PC-9 (cell line): ENCODE measurements around the gene RENBP. TPM values are rescaled to one million over a fixed set of nuclear protein-coding genes. Genes with fewer than 3 reads are reported as not detected.
A peak's percentile ranks its signal among the peaks of the same experiment; 100 is the strongest.

Experiments
- BruUV-seq: library from RNA; stranded (reverse); fragments of 400-500 nt; replicated peaks from 2 replicates; lab custom pipeline; 2021; lab: Mats Ljungman, UMichigan
- CTCF ChIA-PET: fragments of 300-600 bp; sonication (Branson Sonifier 250); formaldehyde crosslinking; loops from one replicate; lab custom pipeline; 2022; ENCODE audit warnings: antibody characterized with exemption; lab: Charles Lee
- POLR2A ChIA-PET: fragments of 300-600 bp; sonication (Branson Sonifier 250); formaldehyde crosslinking; loops from one replicate; lab custom pipeline; 2022; ENCODE audit warnings: antibody characterized with exemption; ENCODE audit not compliant: unreplicated experiment; lab: Charles Lee
- DNase-seq, 2 experiments: peaks; one replicate each; pipeline versions ENCODE4 v3.0.0 to v3.0.0-alpha.2; 2015 to 2022; ENCODE audit warnings: mixed read lengths in 1 of 2
- H2AFZ ChIP-seq: fragments of 200-600 bp; sonication (generic); 2 replicates; pipeline ENCODE4 v1.8.1; 2017; ENCODE audit warnings: antibody characterized with exemption
- H3F3A ChIP-seq: fragments of 200-600 bp; sonication (generic); 2 replicates; pipeline ENCODE4 v1.8.1; 2017; ENCODE audit warnings: antibody characterized with exemption, mild to moderate bottlenecking, low read depth; ENCODE audit not compliant: insufficient read depth
- H3K27ac ChIP-seq: fragments of 200-600 bp; sonication (generic); 2 replicates; pipeline ENCODE4 v1.6.1; 2016; ENCODE audit warnings: mixed run types
- H3K27me3 ChIP-seq: fragments of 200-600 bp; sonication (generic); 2 replicates; pipeline ENCODE4 v1.6.1; 2016; ENCODE audit warnings: low read depth, mixed run types; ENCODE audit not compliant: insufficient read depth
- H3K36me3 ChIP-seq: fragments of 200-600 bp; sonication (generic); 2 replicates; pipeline ENCODE4 v1.6.1; 2016; ENCODE audit warnings: low read depth, mixed run types
- H3K4me1 ChIP-seq: fragments of 200-600 bp; sonication (generic); replicated peaks from 2 replicates; pipeline ENCODE4 v1.6.1; 2016; ENCODE audit warnings: mixed run types; ENCODE audit not compliant: insufficient read depth
- H3K4me2 ChIP-seq: fragments of 200-600 bp; sonication (generic); 2 replicates; pipeline ENCODE4 v1.6.1; 2017; ENCODE audit warnings: mixed run types
- H3K4me3 ChIP-seq: fragments of 200-600 bp; sonication (generic); 2 replicates; pipeline ENCODE4 v1.6.1; 2016; ENCODE audit warnings: mixed run types
- H3K79me2 ChIP-seq: fragments of 200-600 bp; sonication (generic); 2 replicates; pipeline ENCODE4 v1.6.1; 2017; ENCODE audit warnings: low read depth, mixed run types
- H3K9me2 ChIP-seq: fragments of 200-600 bp; sonication (generic); 2 replicates; pipeline ENCODE4 v1.8.1; 2017; ENCODE audit warnings: mild to moderate bottlenecking; ENCODE audit not compliant: insufficient read depth
- H3K9me3 ChIP-seq: fragments of 200-600 bp; sonication (generic); 2 replicates; pipeline ENCODE4 v1.8.1; 2016; ENCODE audit warnings: low read depth; ENCODE audit not compliant: insufficient read depth
- H4K20me1 ChIP-seq: fragments of 200-600 bp; sonication (generic); 2 replicates; pipeline ENCODE4 v1.8.1; 2017; ENCODE audit not compliant: insufficient read depth
- EZH2 ChIP-seq: fragments of 200-600 bp; sonication (generic); IDR thresholded peaks from 2 replicates; pipeline ENCODE4 v1.8.0; 2017; ENCODE audit warnings: antibody characterized with exemption, low read depth
- intact Hi-C: fragments of 100-400 bp; cut with micrococcal nuclease; formaldehyde crosslinking; loops from one replicate; pipeline ENCODE4 v1.10.0; 2022; ENCODE audit not compliant: unreplicated experiment
- total RNA-seq: library from RNA; stranded (reverse); gene quantifications from 2 replicates; pipeline ENCODE4 v1.2.3, GENCODE V29; 2021
- TF ChIP-seq, protein P1 (sequence below): fragments of 200-600 bp; sonication (generic); conservative IDR thresholded peaks from 2 replicates; pipeline ENCODE4 v1.6.1; 2017; ENCODE audit warnings: mixed run types, antibody characterized with exemption, mild to moderate bottlenecking, moderate library complexity

RENBP gene
- total RNA-seq, 1 experiment from 2014 or later = 6.8 TPM

DNA sequence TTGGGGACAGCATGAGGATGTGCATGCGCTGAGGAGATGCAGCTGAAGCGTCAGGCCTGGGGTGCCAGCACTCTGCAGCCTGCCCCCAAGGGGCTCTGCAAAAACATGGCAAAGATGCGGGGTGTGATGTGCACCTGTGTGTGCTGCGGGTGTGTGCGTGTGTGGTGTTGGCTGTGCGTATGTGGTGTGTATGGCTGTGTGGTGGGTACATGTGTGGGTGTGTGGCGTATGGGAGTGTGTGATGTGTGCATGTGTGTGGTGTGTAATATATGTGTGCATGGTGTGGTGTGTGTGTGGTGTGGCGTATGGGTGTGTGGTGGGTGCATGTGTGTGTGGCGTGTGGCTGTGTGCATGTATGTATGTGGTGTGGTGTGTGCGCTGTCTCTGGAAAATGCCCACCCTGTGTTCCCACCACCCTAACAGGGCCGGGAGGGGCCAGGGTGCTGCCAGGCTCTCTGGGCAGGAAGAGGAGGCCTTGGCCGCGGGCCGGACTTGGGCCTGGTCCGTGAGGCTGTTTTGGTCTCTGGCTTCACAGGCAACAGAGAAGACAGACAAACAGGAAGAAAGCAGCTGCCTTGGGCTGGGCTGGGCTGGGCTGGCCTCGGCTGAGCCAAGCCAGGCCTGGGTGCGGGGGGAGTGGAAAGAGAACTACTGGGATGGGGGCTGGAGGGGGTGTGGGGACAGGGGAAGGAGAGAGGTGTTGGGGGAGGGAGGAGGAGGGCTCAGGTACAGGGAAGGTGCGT is 41.0 kb downstream of the RENBP start:
- Histone ChIP-seq H2AFZ (no peak overlapping the region), H4K20me1 (no peaks in the 10 kb centered on the region), H3K4me3 (no peak overlapping the region), H3K9me3 (no peaks in the 10 kb centered on the region), H3K79me2 (no peaks in the 10 kb centered on the region), H3F3A (peaks cover 5% of the 10 kb centered on the region), H3K4me2 (no peak overlapping the region), H3K27me3 (no peaks in the 10 kb centered on the region), H3K9me2 (no peaks in the 10 kb centered on the region), H3K27ac (no peak overlapping the region), H3K4me1 (peaks cover 25% of the 10 kb centered on the region), H3K36me3 (no peaks in the 10 kb centered on the region)
- no peak for TF ChIP-seq EZH2
- TF ChIP-seq, protein P1, sequence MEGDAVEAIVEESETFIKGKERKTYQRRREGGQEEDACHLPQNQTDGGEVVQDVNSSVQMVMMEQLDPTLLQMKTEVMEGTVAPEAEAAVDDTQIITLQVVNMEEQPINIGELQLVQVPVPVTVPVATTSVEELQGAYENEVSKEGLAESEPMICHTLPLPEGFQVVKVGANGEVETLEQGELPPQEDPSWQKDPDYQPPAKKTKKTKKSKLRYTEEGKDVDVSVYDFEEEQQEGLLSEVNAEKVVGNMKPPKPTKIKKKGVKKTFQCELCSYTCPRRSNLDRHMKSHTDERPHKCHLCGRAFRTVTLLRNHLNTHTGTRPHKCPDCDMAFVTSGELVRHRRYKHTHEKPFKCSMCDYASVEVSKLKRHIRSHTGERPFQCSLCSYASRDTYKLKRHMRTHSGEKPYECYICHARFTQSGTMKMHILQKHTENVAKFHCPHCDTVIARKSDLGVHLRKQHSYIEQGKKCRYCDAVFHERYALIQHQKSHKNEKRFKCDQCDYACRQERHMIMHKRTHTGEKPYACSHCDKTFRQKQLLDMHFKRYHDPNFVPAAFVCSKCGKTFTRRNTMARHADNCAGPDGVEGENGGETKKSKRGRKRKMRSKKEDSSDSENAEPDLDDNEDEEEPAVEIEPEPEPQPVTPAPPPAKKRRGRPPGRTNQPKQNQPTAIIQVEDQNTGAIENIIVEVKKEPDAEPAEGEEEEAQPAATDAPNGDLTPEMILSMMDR = no peak
- POLR2A ChIA-PET = interaction anchor here (0.6 kb wide), 1 partner anchor 137 kb away, joined by 9 read pairs; no protein-coding TSS in a partner anchor
- no TSS peak for BruUV-seq
- intact Hi-C loops = no loop called here
- CTCF ChIA-PET = interaction anchor here (0.6 kb wide), 1 partner anchor 137 kb away, joined by 17 read pairs; no protein-coding TSS in a partner anchor
- DNase-seq = no peak

DNA sequence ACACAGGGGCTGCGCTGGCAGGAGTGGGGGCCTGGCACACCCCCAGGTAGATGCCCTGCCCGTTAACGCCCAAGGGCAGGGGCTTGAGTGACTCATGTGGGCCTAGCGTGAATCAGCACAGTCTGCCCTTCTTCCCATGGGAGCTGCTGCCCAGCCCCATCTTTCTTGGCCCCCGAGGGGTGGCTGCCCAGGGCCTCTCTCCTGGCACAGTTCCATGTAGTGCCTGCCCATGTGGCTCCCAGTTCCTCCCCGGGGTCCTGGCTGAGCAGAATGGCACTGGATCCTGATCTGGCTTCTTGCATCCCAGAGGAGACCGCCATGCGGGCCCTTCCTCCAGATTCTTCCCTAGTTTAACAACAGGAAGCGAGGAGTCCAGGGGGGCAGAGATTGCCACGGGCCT is 42.1 kb downstream of the RENBP start:
- intact Hi-C loops = no loop called here
- no peak overlapping the region for H3K27ac ChIP-seq
- POLR2A ChIA-PET = no interaction called here
- BruUV-seq = no TSS peak
- H3K9me3 ChIP-seq = no peaks in the 10 kb centered on the region
- H3F3A ChIP-seq = peaks cover 5% of the 10 kb centered on the region
- DNase-seq = peak in 1 of 2 experiments; percentile 79
- peaks cover 25% of the 10 kb centered on the region for H3K4me1 ChIP-seq
- no peaks in the 10 kb centered on the region for H3K9me2 ChIP-seq
- no peak overlapping the region for H3K4me2 ChIP-seq
- no peaks in the 10 kb centered on the region for H3K27me3 ChIP-seq
- CTCF ChIA-PET = no interaction called here
- no peaks in the 10 kb centered on the region for H3K79me2 ChIP-seq
- H2AFZ ChIP-seq = no peak overlapping the region
- H4K20me1 ChIP-seq = no peaks in the 10 kb centered on the region
- no peak overlapping the region for H3K4me3 ChIP-seq
- H3K36me3 ChIP-seq = no peaks in the 10 kb centered on the region
- TF ChIP-seq, protein P1 = no peak
- no peak for TF ChIP-seq EZH2

- H3K4me3 ChIP-seq = no peak overlapping the region
- H3K4me1 ChIP-seq = peaks cover 25% of the 10 kb centered on the region
- no peak overlapping the region for H3K27ac ChIP-seq
- no TSS peak for BruUV-seq
- TF ChIP-seq, protein P1 = no peak
- TF ChIP-seq EZH2 = no peak
- no peaks in the 10 kb centered on the region for H3K9me3 ChIP-seq
- no peak overlapping the region for H2AFZ ChIP-seq
- no peaks in the 10 kb centered on the region for H4K20me1 ChIP-seq
- peaks cover 5% of the 10 kb centered on the region for H3F3A ChIP-seq
- CTCF ChIA-PET = no interaction called here
- H3K36me3 ChIP-seq = no peaks in the 10 kb centered on the region
- intact Hi-C loops = loop anchor here (2.0 kb wide), 3 partner anchors 15 to 107 kb away; partner anchors contain the start of genes IDH3G, L1CAM and SSR4
- DNase-seq = no peak
- no peak overlapping the region for H3K4me2 ChIP-seq
- POLR2A ChIA-PET = no interaction called here
- H3K9me2 ChIP-seq = no peaks in the 10 kb centered on the region
- H3K79me2 ChIP-seq = no peaks in the 10 kb centered on the region
- H3K27me3 ChIP-seq = no peaks in the 10 kb centered on the region
Measured at GRCh38 chrX:153901753-153902140, 42.7 kb downstream of the RENBP start.
